Measurements from ENCODE around the gene CTSS.
A peak's percentile ranks its signal among the peaks of the same experiment; 100 is the strongest.
"Not testable (repeated sequence)": the region's sequence is repeated elsewhere in the genome, so short reads cannot be mapped to it uniquely, and the experiment has no call there.

CTSS gene

DNA sequence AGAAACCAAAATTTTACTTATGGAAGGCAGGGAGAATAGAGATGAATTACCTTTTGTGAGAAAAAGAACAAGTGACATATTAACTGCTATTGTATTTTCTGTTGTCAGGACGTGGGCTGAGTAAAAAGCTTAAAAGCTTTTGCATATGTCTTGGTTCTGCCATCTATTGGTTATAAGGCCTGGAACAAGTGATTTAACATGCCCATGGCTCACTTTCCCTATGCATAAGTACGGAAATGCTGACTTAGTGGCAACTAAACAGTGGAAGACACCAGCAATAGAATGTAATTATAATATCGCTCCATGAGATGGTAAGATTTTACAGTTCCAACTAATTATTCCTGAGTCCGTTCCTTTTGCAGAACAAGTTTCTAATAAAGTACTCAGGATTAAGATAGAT is 6.7 kb upstream of the CTSS start:
- DNase-seq: no peak

DNA sequence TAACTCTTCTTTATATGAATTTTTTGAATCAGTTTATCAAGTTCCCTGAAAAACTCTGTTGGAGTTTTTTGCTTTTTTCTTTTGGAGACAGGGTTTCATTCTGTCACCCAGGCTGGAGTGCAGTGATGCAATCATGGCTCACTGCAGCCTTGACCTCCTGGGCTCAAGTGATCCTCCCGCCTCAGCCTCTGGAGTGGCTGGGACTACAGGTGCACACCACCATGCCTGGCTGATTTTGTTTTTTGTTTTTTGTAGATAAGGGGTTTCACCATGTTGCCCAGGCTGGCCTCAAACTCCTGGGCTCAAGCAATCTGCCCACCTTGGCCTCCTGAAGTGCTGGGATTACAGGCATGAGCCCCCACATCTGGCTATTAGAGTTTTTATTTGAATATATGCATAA is 2.1 kb upstream of the CTSS start:
- not testable (repeated sequence) for DNase-seq

- DNase-seq: peak; percentile 5 to 8
Measured at GRCh38 chr1:150765977-150766301, 361 bp upstream of the CTSS start.

GRCh38 chr1:150764617-150765101 is 919 bp downstream of the CTSS start:
- no peak for DNase-seq

- no peak for DNase-seq
Measured at GRCh38 chr1:150763018-150763417, 2.6 kb downstream of the CTSS start.

DNA sequence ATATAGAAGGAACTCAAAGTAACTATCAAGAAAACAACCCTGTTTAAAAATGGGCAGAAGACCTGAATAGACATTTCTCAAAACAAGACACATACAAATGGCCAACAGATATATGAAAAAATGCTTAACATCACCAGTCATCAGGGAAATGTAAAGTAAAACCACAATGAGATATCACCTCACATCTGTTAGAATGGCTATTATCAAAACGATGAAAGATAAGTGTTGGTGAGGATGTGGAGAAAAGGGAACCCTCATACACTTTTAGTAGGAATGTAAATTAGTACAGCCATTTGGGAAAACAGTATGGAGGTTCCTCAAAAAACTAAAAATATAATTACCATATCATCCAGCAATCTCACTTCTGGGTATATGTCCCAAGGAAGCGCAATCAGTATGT is 3.0 kb downstream of the CTSS start:
- no peak for DNase-seq

GRCh38 chr1:150761801-150762200 is 3.8 kb downstream of the CTSS start:
- DNase-seq: no peak

DNA sequence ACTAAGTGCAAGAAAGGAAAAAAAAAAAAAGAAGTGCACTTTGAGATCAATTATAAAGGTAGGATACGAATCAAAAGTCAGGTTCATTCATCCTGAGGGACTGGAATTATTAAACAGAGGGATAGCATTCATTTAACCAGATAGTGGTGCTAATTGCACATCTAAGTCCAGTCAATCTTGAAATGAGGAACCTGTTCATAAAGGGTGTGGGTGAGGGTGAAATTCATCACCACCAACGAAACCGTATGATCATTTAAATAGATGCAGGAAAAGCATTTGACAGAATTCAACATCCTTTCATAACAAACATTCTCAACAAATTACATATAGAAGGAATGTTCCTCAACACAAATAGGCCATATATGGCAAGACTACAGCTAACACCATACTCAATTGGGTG is 5.6 kb downstream of the CTSS start:
- DNase-seq: no peak

DNA sequence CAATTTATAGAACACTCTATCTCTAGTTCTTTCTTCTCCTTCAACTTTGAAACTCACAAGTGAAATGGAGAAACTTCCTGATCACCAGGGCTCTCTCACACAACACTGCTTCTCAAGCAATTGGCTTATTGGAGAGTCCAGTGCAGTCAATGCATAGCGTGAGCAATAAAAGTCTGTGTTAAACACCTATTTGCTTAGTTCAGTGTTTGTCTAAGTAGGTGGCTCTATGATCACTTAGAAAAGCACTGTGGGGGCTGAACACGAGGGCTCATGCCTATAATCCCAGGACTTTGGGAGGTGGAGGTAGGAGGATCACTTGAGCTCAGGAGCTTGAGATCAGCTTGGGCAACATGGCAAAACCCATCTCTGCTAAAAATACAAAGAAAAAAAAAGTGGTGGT is 12.2 kb downstream of the CTSS start:
- no peak for DNase-seq

GRCh38 chr1:150751443-150751842 is 14.1 kb downstream of the CTSS start:
- no peak for DNase-seq

DNA sequence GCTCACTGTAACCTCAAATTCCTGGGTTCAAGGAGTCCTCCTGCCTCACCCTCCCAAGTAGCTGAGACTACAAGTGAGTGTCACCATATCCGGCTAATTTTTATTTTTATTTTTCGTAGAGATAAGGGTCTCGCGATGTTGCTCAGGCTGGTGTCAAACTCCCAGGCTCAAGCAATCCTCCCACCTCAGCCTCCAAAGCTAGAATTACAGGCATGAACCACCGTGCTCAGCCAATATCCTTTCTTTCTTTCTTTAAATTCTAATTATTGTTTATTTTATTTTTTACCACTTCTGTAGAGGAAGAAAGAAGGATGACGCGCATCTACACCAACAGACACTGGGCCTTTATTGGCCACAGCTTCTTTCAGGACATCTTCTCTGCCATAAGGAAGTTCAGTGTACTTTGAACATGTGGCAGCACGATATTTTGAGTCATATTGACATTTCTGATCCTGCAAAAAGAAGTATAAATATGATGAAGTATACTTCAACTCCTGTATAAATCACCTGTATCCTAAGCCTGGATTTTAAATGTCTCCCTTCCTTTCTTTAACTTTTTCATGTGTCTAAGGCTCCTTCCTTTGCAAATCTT is 15.8 kb downstream of the CTSS start:
- no peak for DNase-seq

- DNase-seq: no peak
Measured at GRCh38 chr1:150748878-150749719, 16.5 kb downstream of the CTSS start.

DNA sequence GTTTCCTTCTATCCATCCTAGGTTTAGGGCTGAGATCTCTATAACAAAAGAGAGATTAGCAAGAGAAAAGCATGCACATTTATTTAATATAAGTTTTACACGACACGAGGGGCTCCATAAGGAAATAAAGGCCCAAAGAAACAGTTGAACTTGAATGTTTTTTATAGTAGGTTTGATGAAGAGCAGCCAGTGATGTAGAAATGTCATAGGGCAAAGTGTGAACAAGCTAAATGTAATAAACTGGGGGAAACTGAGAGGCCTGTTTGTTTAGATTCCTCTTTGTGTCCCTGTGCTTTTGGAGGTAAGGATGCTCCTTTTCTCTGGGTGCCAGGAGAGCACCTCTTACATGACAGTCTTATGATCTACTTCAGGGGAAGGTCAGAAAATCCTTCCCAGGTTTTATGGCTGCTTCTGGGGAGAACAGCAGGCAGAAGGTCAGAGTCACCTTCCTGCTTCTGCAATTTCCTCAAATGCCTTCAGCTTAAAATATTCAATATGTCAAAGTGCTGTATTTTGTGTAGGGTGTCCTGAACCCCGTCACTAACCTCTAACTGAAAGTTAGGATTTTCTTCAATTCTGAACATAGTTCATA is 35.4 kb downstream of the CTSS start:
- no peak for DNase-seq

DNA sequence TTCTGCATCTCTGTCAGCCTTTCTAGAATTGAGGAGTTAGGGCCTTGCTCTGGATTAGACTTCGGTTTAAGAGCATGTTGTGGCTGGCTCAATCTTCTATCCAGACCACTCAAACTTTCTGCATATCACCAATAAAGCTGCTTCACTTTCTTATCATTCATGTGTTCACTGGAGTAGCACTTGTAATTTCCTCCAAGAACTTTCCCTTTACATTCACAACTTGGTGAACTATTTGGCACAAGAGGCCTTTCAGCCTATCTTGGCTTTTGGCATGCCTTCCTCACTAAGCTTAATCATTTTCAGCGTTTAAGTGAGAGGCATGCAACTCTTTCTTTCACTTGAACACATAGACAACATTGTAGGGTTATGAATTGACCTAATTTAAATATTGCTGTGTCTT is 41.2 kb downstream of the CTSS start:
- no peak for DNase-seq

DNA sequence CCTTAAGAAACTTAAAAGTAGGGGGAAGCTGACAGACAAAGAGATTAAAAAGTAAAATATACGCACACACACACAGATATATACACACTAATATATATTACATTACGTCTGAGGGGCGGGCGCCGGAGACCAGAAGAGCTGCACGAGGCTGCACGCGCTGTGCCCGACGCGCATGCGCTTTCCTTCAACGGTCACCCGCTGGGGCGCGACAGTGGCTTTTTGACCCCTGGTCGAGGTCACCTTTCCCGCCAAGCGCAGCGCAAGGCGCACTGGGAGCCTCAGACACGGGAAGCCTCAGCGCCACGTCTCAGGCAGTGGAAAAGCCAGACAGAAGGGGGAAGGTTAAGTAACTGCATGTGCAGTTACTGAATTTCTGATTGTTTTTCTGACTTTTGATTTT is 44.9 kb downstream of the CTSS start, which contains the start of gene HORMAD1:
Gene HORMAD1 (minus strand): TSS at position 193 of the 400 bp plus-strand sequence. CDS start 1,390 bp downstream, outside the sequence.
- no peak for DNase-seq

DNA sequence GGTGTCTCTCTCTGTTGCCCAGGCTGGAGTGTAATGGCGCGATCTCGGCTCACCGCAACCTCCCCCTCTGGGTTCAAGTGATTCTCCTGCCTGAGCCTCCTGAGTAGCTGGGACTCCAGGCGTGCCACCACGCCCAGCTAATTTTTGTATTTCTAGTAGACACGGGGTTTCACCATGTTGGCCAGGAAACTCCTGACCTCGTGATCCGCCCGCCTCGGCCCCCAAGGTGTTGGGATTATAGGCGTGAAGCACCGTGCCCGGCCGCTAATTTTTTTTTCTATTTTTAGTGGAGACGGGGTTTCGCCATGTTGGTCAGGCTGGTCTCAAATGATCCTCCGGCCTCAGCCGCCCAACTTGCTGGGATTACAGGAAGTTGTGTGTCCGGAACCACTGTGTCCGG is 45.5 kb downstream of the CTSS start:
- DNase-seq: no peak

GRCh38 chr1:150718225-150718891 is 47.2 kb downstream of the CTSS start:
- no peak for DNase-seq

- DNase-seq: not testable (repeated sequence)
Measured at GRCh38 chr1:150709031-150709430, 56.5 kb downstream of the CTSS start.

- DNase-seq: peak; percentile 12 to 31
Measured at GRCh38 chr1:150708595-150708994, 57.0 kb downstream of the CTSS start.

DNA sequence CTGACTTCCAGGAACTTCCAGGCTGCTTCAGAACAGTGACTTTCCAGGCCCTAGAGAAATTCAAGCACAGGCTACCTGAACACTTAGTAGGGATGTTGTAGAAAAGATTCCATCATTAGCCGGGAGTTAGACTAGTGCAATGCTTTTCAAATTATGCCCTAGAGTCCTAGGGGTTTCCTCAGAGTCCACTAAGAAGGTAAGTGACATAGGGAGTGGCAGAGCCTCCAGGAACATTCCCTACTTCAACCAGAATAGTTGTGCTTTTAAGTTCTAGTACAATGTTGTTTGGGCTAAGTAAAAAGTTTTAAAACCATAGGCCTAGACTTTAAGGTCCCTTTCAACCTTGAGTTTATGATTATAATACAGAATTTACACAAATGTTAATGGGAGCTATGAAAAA is 59.5 kb downstream of the CTSS start:
- no peak for DNase-seq

- DNase-seq: no peak
Measured at GRCh38 chr1:150703427-150703826, 62.2 kb downstream of the CTSS start.

GRCh38 chr1:150696995-150697927 is 68.3 kb downstream of the CTSS start, which contains the start of gene GOLPH3L:
GOLPH3L (minus strand) TSS chr1:150697154; CDS start chr1:150694838, 2,316 bp downstream.
- DNase-seq: peak; percentile 87 to 92

All from activated CD4-positive, alpha-beta T cell treated with anti-CD3 and anti-CD28 coated beads, Interleukin-2, amount 50 U/mL, for 48 hours (primary cell).